Gastroesophageal sphincter (tissue), 4 donors: ENCODE results near the gene SMIM45.
A peak's percentile ranks its signal among the peaks of the same experiment; 100 is the strongest.

Source experiments
- ATAC-seq: fragments of 150-250 bp; one replicate; pipeline ENCODE4 v1.9.1; 2016; ENCODE audit warnings: mild to moderate bottlenecking, moderate library complexity
- H3K27ac ChIP-seq, 4 donors: fragments of 200-600 bp; sonication (generic) in 3 of 4; 1 replicate in 3 of 4; 2 replicates in 1 of 4; pipeline ENCODE4 v1.5.1; 2016 to 2019
- H3K27me3 ChIP-seq: fragments of 200-600 bp; sonication (generic); one replicate; pipeline ENCODE4 v1.5.1; 2019
- H3K36me3 ChIP-seq, 2 donors: fragments of 200-600 bp; sonication (generic); one replicate each; pipeline ENCODE4 v1.5.1; 2019; ENCODE audit warnings: control low read depth in 1 of 2
- H3K4me1 ChIP-seq, 3 donors: fragments of 200-600 bp; sonication (generic); 1 replicate in 2 of 3; 2 replicates in 1 of 3; pipeline ENCODE4 v1.5.1; 2016 to 2019; ENCODE audit warnings: control low read depth in 2 of 3
- H3K4me3 ChIP-seq, 2 donors: fragments of 200-600 bp; sonication (generic); one replicate each; pipeline ENCODE4 v1.5.1; 2019; ENCODE audit warnings: mild to moderate bottlenecking in 1 of 2, moderate library complexity in 1 of 2
- H3K9me3 ChIP-seq, 3 donors: fragments of 200-600 bp; sonication (generic); one replicate each; pipeline ENCODE4 v1.5.1; 2017 to 2019; ENCODE audit warnings: control low read depth in 2 of 3
- CTCF ChIP-seq, 4 experiments: fragments of 200-600 bp in 2 of 4; fragments of 450-650 bp in 2 of 4; sonication (generic) in 1 of 4; IDR thresholded peaks; one replicate each; pipeline ENCODE4 v1.5.1; 2017 to 2019; ENCODE audit warnings: antibody characterized with exemption in 4 of 4, mild to moderate bottlenecking in 2 of 4, moderate library complexity in 2 of 4
- EP300 ChIP-seq: sonication (generic); formaldehyde crosslinking; IDR thresholded peaks from one replicate; pipeline ENCODE4 v1.6.1; 2017; ENCODE audit warnings: antibody characterized with exemption, mild to moderate bottlenecking
- POLR2A ChIP-seq, 2 donors: fragments of 450-650 bp; IDR thresholded peaks; one replicate each; pipeline ENCODE4 v1.6.1; 2017; ENCODE audit warnings: antibody characterized with exemption in 2 of 2, mild to moderate bottlenecking in 2 of 2, moderate library complexity in 1 of 2
- POLR2AphosphoS5 ChIP-seq: sonication (generic); formaldehyde crosslinking; IDR thresholded peaks from one replicate; pipeline ENCODE4 v1.6.1; 2017; ENCODE audit warnings: antibody characterized with exemption
- WGBS, 2 donors: methylation state at CpG; one replicate each; pipeline ENCODE4 v1.1.5; 2018; ENCODE audit warnings: low coverage in 1 of 2; 5-methylcytosine and 5-hydroxymethylcytosine counted together

SMIM45 gene

GRCh38 chr22:41922328-41922727, 29.6 kb upstream of the SMIM45 start:
- no peak for TF ChIP-seq EP300
- 100% methylated on average over 2 of the region's 5 CpGs for WGBS, 2 donors
- H3K9me3 ChIP-seq: no peaks in the 10 kb centered on the region
- no peak overlapping the region for H3K4me3 ChIP-seq
- peaks cover 0 to 37% (median 23%) of the 10 kb centered on the region in 3 donors for H3K4me1 ChIP-seq
- peaks cover 57% of the 10 kb centered on the region for H3K27me3 ChIP-seq
- no peak overlapping the region for H3K27ac ChIP-seq
- ATAC-seq: no peak
- H3K36me3 ChIP-seq: no peaks in the 10 kb centered on the region

DNA sequence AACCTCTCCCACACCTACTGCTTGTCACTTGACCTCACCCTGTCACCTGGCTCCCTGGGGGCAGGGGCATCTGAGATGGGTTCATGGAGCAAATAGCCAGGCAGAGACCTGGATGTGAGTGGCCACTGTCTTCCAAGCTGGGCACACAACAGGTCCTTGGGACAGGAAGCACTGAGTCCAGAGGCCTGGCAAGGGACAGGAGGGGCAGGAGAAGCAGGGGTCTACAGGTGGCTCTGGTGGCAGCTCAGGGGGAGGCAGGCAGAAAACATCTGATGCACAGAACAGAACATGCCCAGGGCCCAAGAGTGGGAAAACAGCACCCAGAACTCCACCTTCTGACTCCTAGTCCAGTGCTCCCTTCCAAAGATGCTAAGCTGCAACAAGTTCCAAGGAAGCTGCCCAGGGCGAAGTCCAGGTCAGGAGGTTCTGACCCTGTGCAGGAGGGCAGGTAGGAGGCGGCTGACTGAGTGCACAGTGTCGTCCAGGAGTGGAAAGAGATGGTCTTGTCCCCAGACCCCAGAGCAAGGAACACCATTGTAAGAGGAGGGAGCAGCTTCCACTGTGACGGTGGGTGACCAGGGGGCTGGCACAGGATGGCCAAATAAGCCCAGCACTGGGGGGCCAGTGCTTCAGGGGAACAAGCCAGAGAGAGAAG, 28.9 kb upstream of the SMIM45 start:
- 92% methylated on average over 2 of the region's 4 CpGs; no CpG with 5 or more reads in 1 of the 2 donors for WGBS, 2 donors
- Histone ChIP-seq H3K9me3 (no peaks in the 10 kb centered on the region), H3K27ac (no peak overlapping the region), H3K4me3 (no peak overlapping the region), H3K27me3 (peaks cover 57% of the 10 kb centered on the region), H3K4me1 (peaks cover 0 to 33% (median 23%) of the 10 kb centered on the region in 3 donors), H3K36me3 (no peaks in the 10 kb centered on the region)
- no peak for ATAC-seq
- TF ChIP-seq EP300: no peak
- TF ChIP-seq POLR2AphosphoS5: no peak
- no peak for TF ChIP-seq POLR2A (IDR thresholded peaks at IDR 0.05)
- TF ChIP-seq CTCF (IDR thresholded peaks at IDR 0.05): no peak

DNA sequence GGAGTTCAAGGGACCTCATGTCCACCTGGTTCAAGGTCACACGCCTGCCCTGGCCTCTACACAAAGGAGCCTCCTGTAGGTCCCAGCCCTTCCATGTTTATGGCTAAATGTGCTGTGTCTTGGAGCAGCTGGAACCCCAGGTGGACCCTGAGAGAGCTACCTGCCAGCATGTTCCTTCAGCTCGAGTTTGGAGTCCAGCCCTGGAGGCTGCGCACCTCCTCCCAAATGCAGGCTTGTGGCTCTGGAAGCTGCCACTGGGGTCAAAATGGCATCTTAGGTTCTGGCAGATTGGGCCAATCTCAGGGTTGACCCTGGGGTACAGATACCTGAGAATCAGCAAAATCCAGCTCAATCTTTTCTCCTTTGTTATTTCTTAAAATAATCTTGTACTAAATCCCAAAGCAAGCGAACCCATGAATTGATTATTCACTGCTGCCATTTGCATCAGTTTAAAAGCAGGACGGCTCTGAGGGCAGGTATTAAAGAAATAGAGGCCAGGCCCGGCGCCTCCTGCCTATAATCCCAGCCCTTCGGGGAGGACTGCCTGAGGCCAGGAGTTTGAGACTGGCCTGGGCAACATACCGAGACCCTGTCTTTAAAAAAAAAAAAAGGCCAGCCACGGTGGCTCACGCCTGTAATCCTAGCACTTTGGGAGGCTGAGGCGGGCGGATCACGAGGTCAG, 28.2 kb upstream of the SMIM45 start:
- Histone ChIP-seq H3K4me3 (no peak overlapping the region), H3K27ac (no peak overlapping the region), H3K9me3 (no peaks in the 10 kb centered on the region), H3K36me3 (no peaks in the 10 kb centered on the region), H3K27me3 (peaks cover 56% of the 10 kb centered on the region), H3K4me1 (peaks cover 0 to 30% (median 23%) of the 10 kb centered on the region in 3 donors)
- no peak for ATAC-seq
- no peak for TF ChIP-seq POLR2AphosphoS5
- no peak for TF ChIP-seq CTCF (IDR thresholded peaks at IDR 0.05)
- TF ChIP-seq POLR2A (IDR thresholded peaks at IDR 0.05): no peak
- TF ChIP-seq EP300: no peak
- WGBS, 2 donors: 91 to 93% methylated on average over 9 to 10 of the region's 14 CpGs

DNA sequence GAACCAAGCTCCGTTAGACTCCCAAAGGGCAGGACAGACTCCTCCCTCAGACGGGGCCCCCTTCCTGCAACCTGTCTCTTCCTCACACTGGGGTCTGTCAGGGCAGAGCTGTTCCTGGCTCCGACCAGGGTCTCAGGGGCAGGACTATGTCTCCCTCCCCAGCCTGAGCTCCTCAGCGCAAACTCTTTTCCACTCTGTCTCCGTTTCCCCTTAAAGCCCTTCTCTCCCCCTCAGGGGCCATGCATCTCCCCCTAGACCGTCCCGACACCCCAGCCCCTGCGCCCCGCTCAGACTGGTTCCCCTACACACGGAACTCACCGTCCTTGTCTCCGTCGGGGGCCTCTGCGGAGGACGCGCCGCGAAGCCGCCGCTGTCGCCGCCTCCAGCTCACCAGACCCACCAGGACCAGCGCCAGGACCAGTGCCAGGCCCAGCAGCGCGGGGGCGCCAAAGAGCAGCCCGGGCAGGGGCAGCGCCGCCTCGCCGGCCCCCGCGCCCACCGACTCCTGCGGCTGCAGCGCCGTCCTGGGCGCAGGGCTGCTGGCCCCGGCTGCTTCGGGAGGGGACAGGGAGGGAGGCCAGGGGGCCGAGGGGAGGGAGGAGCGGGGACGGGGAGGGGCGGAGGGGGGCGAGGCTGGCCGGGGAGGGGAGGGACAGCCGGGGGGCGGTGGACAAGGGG, 26.0 kb upstream of the SMIM45 start:
- H3K36me3 ChIP-seq: no peaks in the 10 kb centered on the region
- WGBS, 2 donors: 27% methylated on average over 3 of the region's 48 CpGs; no CpG with 5 or more reads in 1 of the 2 donors
- peak in 3 of 4 experiments; percentile 47 to 79 (median 71) for TF ChIP-seq CTCF (IDR thresholded peaks at IDR 0.05)
- TF ChIP-seq EP300: no peak
- peaks cover 38% of the 10 kb centered on the region for H3K27me3 ChIP-seq
- H3K9me3 ChIP-seq: no peaks in the 10 kb centered on the region
- ATAC-seq: peak; percentile 81
- H3K27ac ChIP-seq: no peak overlapping the region
- peak overlapping the region; percentile 5 to 51 for H3K4me3 ChIP-seq
- peaks cover 0 to 14% (median 10%) of the 10 kb centered on the region in 3 donors for H3K4me1 ChIP-seq

- WGBS, 2 donors: 80% methylated on average over 1 of the region's 6 CpGs; no CpG with 5 or more reads in 1 of the 2 donors
- TF ChIP-seq POLR2AphosphoS5: no peak
- TF ChIP-seq CTCF (IDR thresholded peaks at IDR 0.05): no peak
- TF ChIP-seq EP300: no peak
- no peak for TF ChIP-seq POLR2A (IDR thresholded peaks at IDR 0.05)
- ATAC-seq: no peak
These were observed 24.1 kb upstream of the SMIM45 start for GRCh38 chr22:41927813-41928212.

More at GRCh38 chr22:41927813-41928212, 24.1 kb upstream of the SMIM45 start:
- peaks cover 0 to 14% (median 10%) of the 10 kb centered on the region in 3 donors for H3K4me1 ChIP-seq
- H3K4me3 ChIP-seq: no peak overlapping the region
- peaks cover 38% of the 10 kb centered on the region for H3K27me3 ChIP-seq
- no peaks in the 10 kb centered on the region for H3K9me3 ChIP-seq
- H3K27ac ChIP-seq: no peak overlapping the region
- no peaks in the 10 kb centered on the region for H3K36me3 ChIP-seq
